ENCODE measurements around the gene RDH13.
A peak's percentile ranks its signal among the peaks of the same experiment; 100 is the strongest.
"Not testable (repeated sequence)": the region's sequence is repeated elsewhere in the genome, so short reads cannot be mapped to it uniquely, and the experiment has no call there.

Gene RDH13

GRCh38 chr19:55005684-55006488, 57.1 kb downstream of the RDH13 start:
- no peak for TF ChIP-seq CTCF (IDR thresholded peaks at IDR 0.05; ENCODE audit: low read depth, low read length, missing control alignments)

GRCh38 chr19:55000761-55001160, 62.2 kb downstream of the RDH13 start:
- H3K4me3 ChIP-seq (replicated peaks; ENCODE audit: low read depth, low read length), result no peak overlapping the region
- DNase-seq (ENCODE audit: extremely low read depth, low read depth), result no peak
- TF ChIP-seq CTCF (IDR thresholded peaks at IDR 0.05; ENCODE audit: low read depth, low read length, missing control alignments), result no peak

More at GRCh38 chr19:55005684-55006488, 57.1 kb downstream of the RDH13 start:
- no peak overlapping the region for H3K4me3 ChIP-seq (replicated peaks; ENCODE audit: low read depth, low read length)
- peak; percentile 25 for DNase-seq (ENCODE audit: extremely low read depth, low read depth)

GRCh38 chr19:54998751-54999239, 64.2 kb downstream of the RDH13 start:
- not testable (repeated sequence) for H3K4me3 ChIP-seq (replicated peaks; ENCODE audit: low read depth, low read length); DNase-seq (ENCODE audit: extremely low read depth, low read depth)

- no peak for TF ChIP-seq CTCF (IDR thresholded peaks at IDR 0.05; ENCODE audit: low read depth, low read length, missing control alignments)
- H3K4me3 ChIP-seq (replicated peaks; ENCODE audit: low read depth, low read length), result no peak overlapping the region
- no peak for DNase-seq (ENCODE audit: extremely low read depth, low read depth)
These were observed 67.4 kb downstream of the RDH13 start for GRCh38 chr19:54995561-54995960.
